CD1c-positive myeloid dendritic cell (primary cell): ENCODE data around the gene RRP15.

Experiments used
- DNase-seq: peaks from one replicate; pipeline ENCODE4 v3.0.0-alpha.2; 2016; ENCODE audit errors: extremely low spot score

RRP15 gene

GRCh38 chr1:218362418-218363076 is 77.5 kb downstream of the RRP15 start:
- no peak for DNase-seq

- DNase-seq: no peak
These were observed 78.0 kb downstream of the RRP15 start for GRCh38 chr1:218363141-218363540.

- no peak for DNase-seq
These were observed 79.1 kb downstream of the RRP15 start for GRCh38 chr1:218364028-218364710.

- no peak for DNase-seq
These were observed 80.3 kb downstream of the RRP15 start for GRCh38 chr1:218365226-218365999.

GRCh38 chr1:218366322-218367052 is 81.4 kb downstream of the RRP15 start:
- no peak for DNase-seq

DNA sequence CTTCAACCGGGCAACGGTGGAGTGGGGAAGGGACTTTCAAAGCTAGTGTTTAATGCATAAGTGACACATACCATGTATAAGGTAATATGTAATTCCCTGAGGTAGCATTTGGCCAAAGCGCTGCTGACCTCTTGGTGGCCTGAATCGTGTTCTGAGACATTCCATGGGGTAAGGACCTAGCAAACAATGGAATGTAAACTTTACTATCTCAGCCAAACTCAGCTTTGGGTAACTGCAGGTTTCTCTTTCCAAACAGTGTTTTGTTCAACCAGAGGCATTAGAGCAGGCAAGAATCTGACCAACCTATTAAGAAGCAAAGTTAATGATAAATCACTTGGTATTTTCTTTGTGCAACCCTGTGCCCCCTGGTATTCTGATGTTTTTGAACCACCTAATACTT is 82.0 kb downstream of the RRP15 start:
- DNase-seq: no peak

DNA sequence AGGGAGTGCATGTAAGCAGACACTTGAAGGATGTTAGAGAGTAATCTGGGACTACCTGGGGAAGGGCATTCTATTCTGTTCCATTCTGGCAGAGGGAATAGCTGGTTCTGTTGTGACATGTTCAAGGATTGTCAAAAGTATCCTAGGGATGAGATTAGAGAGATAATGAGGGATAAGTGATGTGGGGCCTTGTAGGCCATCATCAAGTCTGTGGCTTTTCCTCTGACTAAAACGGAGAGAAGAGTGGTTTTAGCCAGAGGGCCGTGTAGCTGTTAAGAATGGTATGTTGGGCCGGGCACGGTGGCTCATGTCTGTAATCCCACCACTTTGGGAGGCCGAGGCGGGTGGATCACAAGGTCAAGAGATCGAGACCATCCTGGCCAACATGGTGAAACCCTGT is 83.6 kb downstream of the RRP15 start:
- DNase-seq: no peak

DNA sequence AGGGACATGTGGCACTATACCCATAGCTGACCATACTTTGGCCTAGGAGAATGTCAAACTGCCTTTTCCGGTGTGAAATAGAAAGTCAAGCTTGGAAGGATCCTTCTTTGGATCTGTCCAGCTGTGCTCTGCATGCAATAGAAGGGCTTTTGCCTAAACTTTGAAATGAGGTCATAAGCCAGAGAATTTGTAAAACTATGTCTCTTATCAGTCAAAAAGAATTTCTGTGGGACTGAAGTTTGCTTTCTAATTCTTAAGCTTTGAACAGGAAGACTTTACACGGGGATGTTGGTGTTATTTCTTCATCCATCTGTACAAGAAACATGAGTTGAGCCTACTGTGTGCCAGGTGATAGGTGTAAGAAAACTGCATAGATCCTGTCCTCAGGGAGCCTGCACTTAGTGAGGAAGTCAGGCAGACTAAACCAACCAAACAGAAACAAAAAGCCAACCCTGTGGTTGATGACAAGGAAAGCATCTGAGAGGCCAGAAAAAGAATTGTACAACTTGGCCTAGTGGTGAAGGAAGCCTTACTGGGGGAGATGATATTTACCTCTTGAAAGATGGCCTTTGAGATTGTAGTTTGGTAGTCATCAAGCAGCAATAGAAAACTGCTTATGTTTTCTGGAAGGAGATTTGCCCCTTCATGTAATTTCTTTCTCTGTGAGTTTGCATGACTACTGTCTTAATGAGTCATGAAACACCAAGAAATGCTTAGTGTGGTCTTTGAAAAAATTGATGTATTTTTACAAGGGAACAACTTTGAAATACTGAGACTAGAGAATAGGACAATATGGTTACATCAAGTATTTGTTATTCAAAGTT is 84.8 kb downstream of the RRP15 start:
- DNase-seq: no peak

DNA sequence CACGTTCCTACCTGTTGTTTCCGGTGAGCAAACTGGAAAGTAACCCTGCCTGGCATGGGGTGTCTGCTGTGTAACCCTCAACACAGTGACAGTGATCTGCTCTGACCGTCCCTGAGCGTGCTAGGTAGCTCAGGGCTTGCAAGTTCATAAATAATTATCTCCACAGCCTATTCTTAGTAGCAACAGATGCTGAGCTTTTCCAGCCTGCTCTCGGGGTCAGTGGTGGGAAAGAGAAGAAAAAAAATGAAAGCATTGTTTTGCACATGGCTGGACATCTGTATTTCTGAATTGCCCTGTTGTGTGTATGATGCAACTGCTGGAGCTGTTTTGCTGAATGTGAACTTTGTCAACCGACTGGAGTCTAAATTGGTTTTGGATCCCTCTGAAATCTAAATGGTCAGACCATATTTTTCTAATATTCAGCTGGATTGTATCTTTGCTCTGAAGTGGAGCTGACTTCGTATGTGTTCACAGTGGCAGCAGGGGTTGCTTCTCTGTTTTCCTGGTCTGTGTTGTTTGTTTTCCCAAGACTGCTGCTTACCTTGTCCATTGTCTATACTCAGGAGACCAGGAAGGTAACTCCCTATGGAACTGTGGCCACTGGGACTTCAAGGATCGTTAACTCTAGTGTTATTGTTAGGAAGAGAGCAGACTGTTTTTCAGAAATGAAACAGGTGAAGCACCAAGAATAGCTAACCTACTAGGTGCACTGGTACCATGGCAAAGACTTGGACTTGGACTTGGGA is 87.0 kb downstream of the RRP15 start:
- DNase-seq: no peak

DNA sequence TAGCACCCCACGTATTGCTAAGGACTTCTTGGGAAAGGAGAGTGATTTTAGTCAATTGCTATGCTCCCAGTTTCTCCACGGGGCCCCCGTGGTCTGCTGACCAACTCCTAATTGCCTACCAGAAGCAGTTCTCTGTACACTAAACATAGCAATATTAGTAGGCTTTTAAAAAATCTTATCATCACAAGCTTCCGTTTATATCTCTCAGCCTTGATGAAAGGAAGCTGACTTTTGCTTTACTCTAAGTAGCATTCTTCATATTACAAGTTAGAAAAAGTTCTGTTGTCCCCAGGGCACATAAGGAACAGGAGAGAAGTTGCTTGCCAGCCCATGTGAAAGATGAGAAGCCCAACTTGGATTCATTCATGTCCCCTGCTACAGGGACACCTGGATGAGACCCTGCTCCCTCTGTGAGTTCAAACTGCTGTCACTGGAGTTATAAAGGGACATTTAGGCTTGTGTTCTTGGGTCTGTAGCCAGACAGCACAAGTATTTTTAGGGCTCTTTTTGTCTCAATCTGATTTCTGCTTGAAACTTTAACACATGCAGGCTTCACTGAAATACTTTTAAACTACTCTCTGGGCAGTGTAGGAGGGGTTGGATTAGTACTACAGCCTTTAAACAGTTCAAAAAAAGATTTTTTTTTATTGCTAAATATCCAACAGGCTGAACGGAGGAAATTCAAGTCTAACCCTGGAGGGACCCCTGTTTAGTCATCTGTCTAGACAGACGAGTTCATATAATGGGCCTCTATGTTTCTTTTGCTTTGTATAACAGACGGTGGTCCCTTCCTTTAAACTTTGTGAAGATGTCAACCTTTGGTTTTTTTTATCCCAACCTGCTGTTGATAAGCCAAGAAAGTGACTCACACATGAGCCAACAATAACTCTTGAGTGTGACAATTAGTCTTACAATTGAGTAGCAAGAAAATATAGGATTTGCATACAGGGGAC is 89.6 kb downstream of the RRP15 start:
- DNase-seq: no peak

DNA sequence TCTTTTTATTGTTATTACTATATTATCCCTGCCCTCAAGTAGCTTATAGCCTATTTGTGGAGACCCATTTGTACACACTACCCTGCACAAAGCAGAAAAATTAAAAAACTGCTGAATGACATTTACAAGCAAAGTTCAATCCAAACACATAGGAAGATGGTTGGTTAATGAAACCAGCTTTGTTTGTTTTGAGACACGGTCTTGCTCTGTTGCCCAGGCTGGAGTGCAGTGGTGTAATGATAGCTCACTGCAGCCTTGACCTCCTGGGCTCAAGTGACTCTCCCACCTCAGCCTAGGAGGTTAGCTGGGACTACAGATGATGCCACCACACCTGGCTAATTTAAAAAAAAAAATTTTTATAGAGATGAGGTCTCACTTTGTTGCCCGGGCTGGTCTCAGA is 91.6 kb downstream of the RRP15 start:
- no peak for DNase-seq

DNA sequence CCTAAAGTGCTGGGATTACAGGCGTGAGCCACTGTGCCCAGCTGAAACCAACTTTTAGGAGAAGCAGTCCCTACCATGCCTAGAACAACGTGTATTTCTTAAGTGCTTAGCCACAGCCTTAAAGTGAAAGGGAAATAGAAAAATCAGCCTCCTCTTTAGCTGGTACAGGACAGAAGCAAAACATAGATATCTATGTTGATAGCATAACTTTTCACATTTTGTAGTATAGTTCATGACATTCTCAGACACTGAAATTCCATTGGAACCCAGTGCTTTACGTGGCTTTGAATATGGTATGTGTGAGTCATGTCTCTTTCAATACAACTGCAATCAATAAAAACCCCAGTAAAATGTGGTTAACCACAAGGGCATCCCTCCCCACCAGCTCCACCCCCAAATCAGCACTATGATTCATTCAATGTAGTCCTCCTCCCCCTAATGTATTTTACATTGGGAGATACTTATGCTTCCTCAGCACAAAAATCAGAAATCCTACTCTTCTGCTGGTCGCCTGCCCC is 92.1 kb downstream of the RRP15 start:
- DNase-seq: peak; percentile 24

GRCh38 chr1:218380125-218380977 is 95.3 kb downstream of the RRP15 start:
- no peak for DNase-seq

DNA sequence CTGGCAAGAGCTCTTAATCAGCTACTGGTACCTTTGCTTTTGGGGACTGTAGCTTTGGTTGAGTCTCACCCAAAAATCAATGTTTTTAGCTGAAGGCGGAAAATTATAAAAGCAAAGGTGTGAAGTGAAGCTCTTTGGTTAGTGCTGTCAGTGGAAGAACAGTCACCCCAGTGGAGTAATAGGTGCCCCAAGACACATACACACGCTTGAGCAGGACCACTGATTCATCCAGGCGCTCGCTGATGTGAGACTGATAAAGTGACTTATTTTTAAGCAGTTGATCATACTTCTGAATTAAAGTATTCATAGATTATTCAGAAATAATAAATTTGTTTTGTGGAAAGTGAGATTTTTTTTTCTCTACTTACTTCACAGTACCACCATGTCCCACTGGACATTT is 97.2 kb downstream of the RRP15 start:
- DNase-seq: no peak

DNA sequence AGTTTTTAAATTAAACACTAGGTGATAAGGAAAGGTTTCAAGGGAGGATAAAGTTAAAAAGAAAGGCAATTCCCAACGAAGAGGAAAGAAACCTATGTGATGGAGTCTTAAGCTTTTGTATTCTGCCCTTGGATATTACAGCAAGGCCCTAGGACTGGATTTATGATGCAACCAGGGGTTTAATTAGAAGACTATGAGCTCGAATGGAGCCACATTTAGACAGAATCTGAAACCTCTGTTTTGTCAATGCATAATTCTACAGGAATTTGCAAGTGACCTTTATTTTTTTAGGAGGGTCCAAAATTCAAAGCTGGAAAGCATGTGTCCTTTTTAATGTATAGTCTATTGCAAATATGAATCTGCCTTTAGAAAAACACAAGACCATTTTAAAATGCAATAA is 98.0 kb downstream of the RRP15 start:
- DNase-seq: no peak

GRCh38 chr1:218383681-218384080 is 98.6 kb downstream of the RRP15 start:
- DNase-seq: no peak

- no peak for DNase-seq
These were observed 99.5 kb downstream of the RRP15 start for GRCh38 chr1:218384581-218384993.
